HG03460 (cell line): ENCODE results near the gene HDAC3.

Experiments used
- ATAC-seq: cut with Tn5 transposase; IDR thresholded peaks from one replicate; pipeline ENCODE4 v1.9.1; 2021; ENCODE audit not compliant: unreplicated experiment

The HDAC3 gene

GRCh38 chr5:141636413-141637122 lies at the start of gene HDAC3, which contains the start of gene RELL2:
TSS of gene HDAC3 (minus strand) at chr5:141636849. CDS start at chr5:141636790, 59 bp downstream.
TSS of gene RELL2 (plus strand) at chr5:141636997. CDS start at chr5:141638226, 1,229 bp downstream.
- peak; percentile 70 for ATAC-seq

- ATAC-seq: no peak
Measured at GRCh38 chr5:141685591-141685990, 48.9 kb upstream of the HDAC3 start.

GRCh38 chr5:141683596-141684141 lies 47.0 kb upstream of the HDAC3 start:
- ATAC-seq: no peak

- ATAC-seq: no peak
Measured at GRCh38 chr5:141681695-141682641, 45.3 kb upstream of the HDAC3 start, which contains the start of gene ARAP3. TSS of gene ARAP3 (minus strand) at chr5:141682230. CDS start at chr5:141680486, 1,744 bp downstream.

GRCh38 chr5:141681295-141681694 lies 44.6 kb upstream of the HDAC3 start:
- no peak for ATAC-seq

- no peak for ATAC-seq
Measured at GRCh38 chr5:141680751-141681201, 44.1 kb upstream of the HDAC3 start.

GRCh38 chr5:141680178-141680577 lies 43.5 kb upstream of the HDAC3 start:
- ATAC-seq: no peak

- ATAC-seq: no peak
Measured at GRCh38 chr5:141677415-141677814, 40.8 kb upstream of the HDAC3 start.

- ATAC-seq: no peak
Measured at GRCh38 chr5:141675672-141676071, 39.0 kb upstream of the HDAC3 start.

- no peak for ATAC-seq
Measured at GRCh38 chr5:141674747-141675146, 38.1 kb upstream of the HDAC3 start.

- no peak for ATAC-seq
Measured at GRCh38 chr5:141672841-141673813, 36.5 kb upstream of the HDAC3 start.

GRCh38 chr5:141672071-141672840 lies 35.6 kb upstream of the HDAC3 start:
- no peak for ATAC-seq

GRCh38 chr5:141669520-141669919 lies 32.9 kb upstream of the HDAC3 start:
- no peak for ATAC-seq

- ATAC-seq: no peak
Measured at GRCh38 chr5:141668601-141669265, 32.1 kb upstream of the HDAC3 start.

- ATAC-seq: no peak
Measured at GRCh38 chr5:141665995-141666940, 29.6 kb upstream of the HDAC3 start.

GRCh38 chr5:141664733-141665461 lies 28.2 kb upstream of the HDAC3 start:
- ATAC-seq: peak; percentile 65

GRCh38 chr5:141663506-141663905 lies 26.9 kb upstream of the HDAC3 start:
- ATAC-seq: no peak
